ENCODE data around the gene KDM5C. TPM values are rescaled to one million over a fixed set of nuclear protein-coding genes. Genes with fewer than 3 reads are reported as not detected.
"Not testable (repeated sequence)": the region's sequence is repeated elsewhere in the genome, so short reads cannot be mapped to it uniquely, and the experiment has no call there.

The KDM5C gene
- polyA plus RNA-seq, 5 donors = 59.4 to 97.3 (median 84.9) TPM

- no peak for DNase-seq
Measured at GRCh38 chrX:53195401-53195800, 29.6 kb downstream of the KDM5C start.

GRCh38 chrX:53194308-53194707 is 30.7 kb downstream of the KDM5C start:
- DNase-seq = no peak

GRCh38 chrX:53193093-53193492 is 31.9 kb downstream of the KDM5C start:
- DNase-seq = no peak

GRCh38 chrX:53190363-53190960 is 34.5 kb downstream of the KDM5C start:
- no peak for DNase-seq

- DNase-seq = no peak
Measured at GRCh38 chrX:53188763-53189162, 36.2 kb downstream of the KDM5C start.

GRCh38 chrX:53186351-53186750 is 38.7 kb downstream of the KDM5C start:
- DNase-seq = no peak

GRCh38 chrX:53184836-53185235 is 40.2 kb downstream of the KDM5C start:
- DNase-seq = no peak

GRCh38 chrX:53171356-53171755 is 53.7 kb downstream of the KDM5C start:
- DNase-seq = no peak

- DNase-seq = no peak
Measured at GRCh38 chrX:53166103-53166502, 58.9 kb downstream of the KDM5C start.

GRCh38 chrX:53164566-53164965 is 60.4 kb downstream of the KDM5C start:
- DNase-seq = not testable (repeated sequence)

GRCh38 chrX:53163436-53163835 is 61.6 kb downstream of the KDM5C start:
- DNase-seq = no peak

- no peak for DNase-seq
Measured at GRCh38 chrX:53160297-53160983, 64.6 kb downstream of the KDM5C start.

GRCh38 chrX:53159184-53159583 is 65.8 kb downstream of the KDM5C start:
- no peak for DNase-seq

- DNase-seq = no peak
Measured at GRCh38 chrX:53156207-53156596, 68.8 kb downstream of the KDM5C start.

GRCh38 chrX:53155512-53156206 is 69.3 kb downstream of the KDM5C start:
- no peak for DNase-seq

- no peak for DNase-seq
Measured at GRCh38 chrX:53153581-53153980, 71.4 kb downstream of the KDM5C start.

Other genes starting within 250 kb of the KDM5C start
- gene GPR173, start 176.4 kb downstream of the KDM5C start, polyA plus RNA-seq (ENCODE audit: insufficient read depth in 1 of 5, insufficient read length in 5 of 5, low replicate concordance in 1 of 5) = 10 to 100 TPM; 11.9 to 18.1 (median 15.9) TPM
- gene TSPYL2, start 142.8 kb downstream of the KDM5C start, polyA plus RNA-seq (ENCODE audit: insufficient read depth in 1 of 5, insufficient read length in 5 of 5, low replicate concordance in 1 of 5) = 10 to 100 TPM; 58.9 to 68.5 (median 63.6) TPM
- gene KANTR, start 131.1 kb downstream of the KDM5C start, polyA plus RNA-seq (ENCODE audit: insufficient read depth in 1 of 5, insufficient read length in 5 of 5, low replicate concordance in 1 of 5) = 10 to 100 TPM; 13.7 to 35.5 (median 20.6) TPM
- gene IQSEC2, start 56.4 kb upstream of the KDM5C start, polyA plus RNA-seq (ENCODE audit: insufficient read depth in 1 of 5, insufficient read length in 5 of 5, low replicate concordance in 1 of 5) = 10 to 100 TPM; 11.5 to 16.9 (median 13.1) TPM
- gene SMC1A, start 197.4 kb upstream of the KDM5C start, polyA plus RNA-seq (ENCODE audit: insufficient read depth in 1 of 5, insufficient read length in 5 of 5, low replicate concordance in 1 of 5) = 100 to 1,000 TPM in 2 of 5 donors, 10 to 100 TPM in 3; 75.2 to 142 (median 91.5) TPM
- gene RIBC1, start 197.7 kb upstream of the KDM5C start, polyA plus RNA-seq (ENCODE audit: insufficient read depth in 1 of 5, insufficient read length in 5 of 5, low replicate concordance in 1 of 5) = 1 to 10 TPM; 3.1 to 6.2 (median 5.6) TPM
- 10 to 100 TPM; 69.7 to 93.1 (median 73.1) TPM for gene HSD17B10, start 209.2 kb upstream of the KDM5C start, polyA plus RNA-seq (ENCODE audit: insufficient read depth in 1 of 5, insufficient read length in 5 of 5, low replicate concordance in 1 of 5)

All from right lung (tissue), 5 donors.